Neuronal stem cell (in vitro differentiated cells): Measurements from ENCODE around the gene WDPCP.

Experiments used
- DNase-seq: peaks from one replicate; pipeline ENCODE4 v3.0.0-alpha.2; 2013; ENCODE audit warnings: low spot score
- H2AFZ ChIP-seq: one replicate; pipeline ENCODE4 v1.6.1; 2013; ENCODE audit warnings: mild to moderate bottlenecking, low read length, inconsistent platforms
- H2AK5ac ChIP-seq: 2 replicates; pipeline ENCODE4 v1.6.1; 2013; ENCODE audit warnings: low read depth, mild to moderate bottlenecking, inconsistent platforms, low read length, moderate library complexity, mixed read lengths
- H2BK120ac ChIP-seq: 2 replicates; pipeline ENCODE4 v1.6.1; 2013; ENCODE audit warnings: low read depth, mild to moderate bottlenecking, inconsistent platforms, low read length, moderate library complexity, mixed read lengths
- H2BK12ac ChIP-seq: one replicate; pipeline ENCODE4 v1.6.1; 2013; ENCODE audit warnings: low read length, inconsistent platforms
- H2BK15ac ChIP-seq: 2 replicates; pipeline ENCODE4 v1.6.1; 2013; ENCODE audit warnings: mild to moderate bottlenecking, low read length, inconsistent platforms, mixed read lengths
- H2BK5ac ChIP-seq: one replicate; pipeline ENCODE4 v1.6.1; 2013; ENCODE audit warnings: inconsistent platforms, mild to moderate bottlenecking, low read length, moderate library complexity
- H3K14ac ChIP-seq: one replicate; pipeline ENCODE4 v1.6.1; 2013; ENCODE audit warnings: low read length, inconsistent platforms
- H3K18ac ChIP-seq: 2 replicates; pipeline ENCODE4 v1.6.1; 2013; ENCODE audit warnings: low read length, inconsistent platforms
- H3K23ac ChIP-seq: 2 replicates; pipeline ENCODE4 v1.6.1; 2013; ENCODE audit warnings: low read depth, mild to moderate bottlenecking, mixed read lengths, low read length, inconsistent platforms; ENCODE audit not compliant: poor library complexity
- H3K27ac ChIP-seq: replicated peaks from 3 replicates; pipeline ENCODE4 v1.5.1; 2013; ENCODE audit warnings: low read length, inconsistent platforms
- H3K27me3 ChIP-seq, 3 experiments: 2 replicates each; pipeline ENCODE4 v1.6.1; 2013; ENCODE audit warnings: low read length in 3 of 3, mild to moderate bottlenecking in 2 of 3, inconsistent platforms in 1 of 3, low read depth in 1 of 3, mixed read lengths in 1 of 3, moderate library complexity in 1 of 3; ENCODE audit not compliant: control insufficient read depth in 3 of 3, insufficient read depth in 3 of 3
- H3K36me3 ChIP-seq, 2 donors: replicated peaks in 1 of 2; 2 replicates each; pipeline ENCODE4 v1.6.1; 2013; ENCODE audit warnings: low read length in 2 of 2; ENCODE audit not compliant: control insufficient read depth in 2 of 2, insufficient read depth in 2 of 2
- H3K4ac ChIP-seq: 2 replicates; pipeline ENCODE4 v1.6.1; 2013; ENCODE audit warnings: inconsistent platforms, mild to moderate bottlenecking, low read length, moderate library complexity
- H3K4me1 ChIP-seq, 2 donors: 1 replicate in 1 of 2; 2 replicates in 1 of 2; pipeline ENCODE4 v1.6.1; 2013; ENCODE audit warnings: low read length in 2 of 2, low read depth in 1 of 2; ENCODE audit not compliant: control insufficient read depth in 2 of 2, insufficient read depth in 1 of 2
- H3K4me2 ChIP-seq: one replicate; pipeline ENCODE4 v1.6.1; 2013; ENCODE audit warnings: mild to moderate bottlenecking, low read length, inconsistent platforms; ENCODE audit not compliant: insufficient read depth, poor library complexity, severe bottlenecking
- H3K4me3 ChIP-seq, 2 donors: 2 replicates each; pipeline ENCODE4 v1.5.1; 2013; ENCODE audit warnings: low read length in 2 of 2, mild to moderate bottlenecking in 2 of 2, inconsistent platforms in 1 of 2, moderate library complexity in 1 of 2
- H3K79me1 ChIP-seq: one replicate; pipeline ENCODE4 v1.6.1; 2013; ENCODE audit warnings: low read depth, mild to moderate bottlenecking, inconsistent platforms, low read length, moderate library complexity
- H3K9ac ChIP-seq: one replicate; pipeline ENCODE4 v1.6.1; 2013; ENCODE audit warnings: mild to moderate bottlenecking, low read depth, low read length, inconsistent platforms; ENCODE audit not compliant: poor library complexity
- H3K9me3 ChIP-seq, 2 donors: replicated peaks in 1 of 2; 2 replicates each; pipeline versions ENCODE3 to v1.6.1; 2013; ENCODE audit warnings: low read length in 2 of 2, mild to moderate bottlenecking in 2 of 2, inconsistent platforms in 1 of 2, low read depth in 1 of 2, mixed read lengths in 1 of 2, moderate library complexity in 1 of 2; ENCODE audit not compliant: control insufficient read depth in 2 of 2, insufficient read depth in 1 of 2
- H4K8ac ChIP-seq: one replicate; pipeline ENCODE4 v1.6.1; 2013; ENCODE audit warnings: low read depth, mild to moderate bottlenecking, inconsistent platforms, low read length, moderate library complexity
- H4K91ac ChIP-seq: one replicate; pipeline ENCODE4 v1.6.1; 2013; ENCODE audit warnings: low read length, low read depth, mild to moderate bottlenecking, inconsistent platforms; ENCODE audit not compliant: poor library complexity
- WGBS, 2 donors: extraction: QIAGEN DNeasy Blood & Tissue Kit; methylation state at CpG; one replicate each; pipeline ENCODE4 v1.1.7; 2013; ENCODE audit warnings: missing lambda C conversion rate in 2 of 2, mixed read lengths in 1 of 2; ENCODE audit not compliant: insufficient read length in 2 of 2, insufficient replicate concordance in 1 of 2; ENCODE audit errors: extremely low coverage in 2 of 2; 5-methylcytosine and 5-hydroxymethylcytosine counted together

Gene WDPCP

GRCh38 chr2:63270717-63271116 is 317.6 kb downstream of the WDPCP start:
- H2BK15ac ChIP-seq, result no peak overlapping the region
- no peak overlapping the region for H2BK120ac ChIP-seq
- no peak overlapping the region for H3K9ac ChIP-seq
- no peak overlapping the region for H3K23ac ChIP-seq
- H3K9me3 ChIP-seq, result peaks cover 5 to 10% of the 10 kb centered on the region in 2 donors
- peak overlapping the region; percentile 59 for H2BK12ac ChIP-seq
- H3K4me2 ChIP-seq, result no peak overlapping the region
- H3K14ac ChIP-seq, result no peak overlapping the region
- no peaks in the 10 kb centered on the region for H3K36me3 ChIP-seq
- H2AK5ac ChIP-seq, result no peak overlapping the region
- H3K18ac ChIP-seq, result no peak overlapping the region
- H4K91ac ChIP-seq, result peak overlapping the region; percentile 93
- WGBS, 2 donors, result no CpG with 5 or more reads among the region's 3 CpGs
- no peak overlapping the region for H3K27ac ChIP-seq
- H3K27me3 ChIP-seq, result no peaks in the 10 kb centered on the region
- no peak overlapping the region for H2BK5ac ChIP-seq
- H3K4me3 ChIP-seq, result peak overlapping the region in 1 of 2 donors; percentile 24
- no peak overlapping the region for H3K4ac ChIP-seq
- no peaks in the 10 kb centered on the region for H3K4me1 ChIP-seq
- no peak overlapping the region for H4K8ac ChIP-seq
- no peaks in the 10 kb centered on the region for H3K79me1 ChIP-seq
- H2AFZ ChIP-seq, result no peak overlapping the region
- no peak for DNase-seq

GRCh38 chr2:63268946-63269345 is 319.3 kb downstream of the WDPCP start:
- H2BK15ac ChIP-seq, result no peak overlapping the region
- no peak overlapping the region for H3K4me2 ChIP-seq
- H3K27ac ChIP-seq, result no peak overlapping the region
- H4K8ac ChIP-seq, result no peak overlapping the region
- H3K9ac ChIP-seq, result no peak overlapping the region
- no peak overlapping the region for H2BK5ac ChIP-seq
- no peak overlapping the region for H2AK5ac ChIP-seq
- H2AFZ ChIP-seq, result no peak overlapping the region
- peaks cover 5 to 10% of the 10 kb centered on the region in 2 donors for H3K9me3 ChIP-seq
- H2BK12ac ChIP-seq, result no peak overlapping the region
- H3K79me1 ChIP-seq, result no peaks in the 10 kb centered on the region
- H3K14ac ChIP-seq, result no peak overlapping the region
- no peak overlapping the region for H2BK120ac ChIP-seq
- no peak overlapping the region for H3K4ac ChIP-seq
- no peak overlapping the region for H3K18ac ChIP-seq
- H3K23ac ChIP-seq, result no peak overlapping the region
- no peak overlapping the region for H4K91ac ChIP-seq
- DNase-seq, result no peak
- H3K27me3 ChIP-seq, result no peaks in the 10 kb centered on the region
- H3K4me1 ChIP-seq, result no peaks in the 10 kb centered on the region
- no peak overlapping the region for H3K4me3 ChIP-seq
- no peaks in the 10 kb centered on the region for H3K36me3 ChIP-seq

- H3K14ac ChIP-seq, result no peak overlapping the region
- no peak overlapping the region for H3K18ac ChIP-seq
- no peak overlapping the region for H2AFZ ChIP-seq
- H3K36me3 ChIP-seq, result no peaks in the 10 kb centered on the region
- H2BK15ac ChIP-seq, result no peak overlapping the region
- no peaks in the 10 kb centered on the region for H3K27me3 ChIP-seq
- no peak overlapping the region for H3K4me2 ChIP-seq
- H3K9me3 ChIP-seq, result no peaks in the 10 kb centered on the region
- no peak overlapping the region for H4K91ac ChIP-seq
- DNase-seq, result no peak
- no peak overlapping the region for H4K8ac ChIP-seq
- no peak overlapping the region for H3K23ac ChIP-seq
- no peak overlapping the region for H3K9ac ChIP-seq
- no peak overlapping the region for H3K4ac ChIP-seq
- H3K79me1 ChIP-seq, result no peaks in the 10 kb centered on the region
- WGBS, 2 donors, result no CpG with 5 or more reads among the region's 2 CpGs
- no peak overlapping the region for H2AK5ac ChIP-seq
- H3K4me1 ChIP-seq, result no peaks in the 10 kb centered on the region
- H2BK5ac ChIP-seq, result no peak overlapping the region
- no peak overlapping the region for H2BK12ac ChIP-seq
- no peak overlapping the region for H2BK120ac ChIP-seq
- no peak overlapping the region for H3K4me3 ChIP-seq
- no peak overlapping the region for H3K27ac ChIP-seq
Observed at GRCh38 chr2:63261137-63261621, 327.1 kb downstream of the WDPCP start.

GRCh38 chr2:63257473-63257872 is 330.8 kb downstream of the WDPCP start:
- Histone ChIP-seq H2AK5ac (no peak overlapping the region), H3K14ac (no peak overlapping the region), H3K23ac (no peak overlapping the region), H3K36me3 (no peaks in the 10 kb centered on the region), H2BK120ac (no peak overlapping the region), H3K4ac (no peak overlapping the region), H3K4me3 (no peak overlapping the region), H2BK15ac (no peak overlapping the region), H2BK5ac (no peak overlapping the region), H3K9me3 (peaks cover 0 to 2% of the 10 kb centered on the region in 2 donors), H2BK12ac (no peak overlapping the region), H2AFZ (no peak overlapping the region), H4K8ac (no peak overlapping the region), H4K91ac (no peak overlapping the region), H3K79me1 (no peaks in the 10 kb centered on the region), H3K27ac (no peak overlapping the region), H3K9ac (no peak overlapping the region), H3K4me2 (no peak overlapping the region), H3K27me3 (no peaks in the 10 kb centered on the region), H3K4me1 (no peaks in the 10 kb centered on the region), H3K18ac (no peak overlapping the region)
- DNase-seq, result no peak
- no CpG with 5 or more reads among the region's 2 CpGs for WGBS, 2 donors
